ENCODE results near the gene NCR2. TPM values are rescaled to one million over a fixed set of nuclear protein-coding genes. Genes with fewer than 3 reads are reported as not detected.

Gene NCR2
- total RNA-seq, 1 experiment from 2014 or later, result not detected

DNA sequence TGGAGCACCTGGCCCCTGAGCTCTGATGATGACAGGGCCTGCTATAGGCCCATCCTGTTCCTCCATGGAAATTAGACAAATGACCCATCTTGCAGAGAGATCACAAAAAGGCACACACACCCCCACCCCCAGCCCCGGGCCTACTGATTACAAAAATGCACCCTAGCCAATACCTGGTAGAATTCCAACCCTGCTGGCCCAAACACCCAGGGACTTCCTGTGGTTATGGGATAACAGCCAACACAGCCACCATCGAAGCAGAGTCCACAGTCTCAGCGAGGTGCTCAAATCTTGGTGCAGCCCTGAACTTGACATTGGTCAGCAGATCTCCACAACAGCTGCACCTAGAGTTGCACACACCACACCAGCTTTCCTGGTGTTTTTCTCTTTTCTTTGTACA, 17.0 kb downstream of the NCR2 start:
- no peak overlapping the region for H3K27ac ChIP-seq (ENCODE audit: low read depth, low read length)
- POLR2A ChIA-PET, result no interaction called here
- TF ChIP-seq TCF7L2 (IDR thresholded peaks at IDR 0.05; ENCODE audit: borderline replicate concordance, extremely low read depth, insufficient read depth, insufficient read length), result no peak
- no peak for TF ChIP-seq ELF1 (IDR thresholded peaks at IDR 0.05; ENCODE audit: borderline replicate concordance, low read depth)
- TF ChIP-seq ZNF274 (IDR thresholded peaks at IDR 0.05; ENCODE audit: low read depth, low read length), result no peak
- no peak for TF ChIP-seq EZH2 (IDR thresholded peaks at IDR 0.05)
- no peak for TF ChIP-seq FOSL1 (IDR thresholded peaks at IDR 0.05; ENCODE audit: low read depth)
- no peak for TF ChIP-seq CEBPB (IDR thresholded peaks at IDR 0.05; ENCODE audit: low read depth)
- no peak for TF ChIP-seq POLR2AphosphoS5 (IDR thresholded peaks at IDR 0.05; ENCODE audit: low read depth, low read length)
- TF ChIP-seq, protein P1, sequence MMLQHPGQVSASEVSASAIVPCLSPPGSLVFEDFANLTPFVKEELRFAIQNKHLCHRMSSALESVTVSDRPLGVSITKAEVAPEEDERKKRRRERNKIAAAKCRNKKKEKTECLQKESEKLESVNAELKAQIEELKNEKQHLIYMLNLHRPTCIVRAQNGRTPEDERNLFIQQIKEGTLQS (IDR thresholded peaks at IDR 0.05), result no peak
- no peak for TF ChIP-seq JUND (IDR thresholded peaks at IDR 0.05)
- no peak for TF ChIP-seq SIN3A (IDR thresholded peaks at IDR 0.05; ENCODE audit: low read depth)
- no peak for TF ChIP-seq RAD21 (IDR thresholded peaks at IDR 0.05; ENCODE audit: low read depth)
- TF ChIP-seq EZH2phosphoT487 (IDR thresholded peaks at IDR 0.05; ENCODE audit: borderline replicate concordance), result no peak
- TF ChIP-seq CBX3 (IDR thresholded peaks at IDR 0.05; ENCODE audit: low read depth), result no peak
- no peak overlapping the region for H3K4me2 ChIP-seq (ENCODE audit: low read length)
- H3K9me2 ChIP-seq (ENCODE audit: insufficient read depth), result no peaks in the 10 kb centered on the region
- CTCF ChIA-PET, result no interaction called here
- H3K79me2 ChIP-seq (ENCODE audit: insufficient read depth, low read length), result no peaks in the 10 kb centered on the region
- no peaks in the 10 kb centered on the region for H3K36me3 ChIP-seq (ENCODE audit: control insufficient read depth in 1 of 2, insufficient read depth in 2 of 2, low read length in 2 of 2)
- no peak overlapping the region for H3K4me3 ChIP-seq (replicated peaks in 1 of 2; ENCODE audit: low read depth in 1 of 2, low read length in 2 of 2)
- no peaks in the 10 kb centered on the region for H3K9me3 ChIP-seq (ENCODE audit: control insufficient read depth in 1 of 2, insufficient read depth in 1 of 2, low read depth in 1 of 2, low read length in 2 of 2)
- no peak overlapping the region for H2AFZ ChIP-seq (ENCODE audit: low read depth, low read length, poor library complexity, severe bottlenecking)
- H3K27me3 ChIP-seq (ENCODE audit: insufficient read depth, low read length), result peaks cover 16% of the 10 kb centered on the region
- ATAC-seq (no peak), DNase-seq (ENCODE audit: low read depth, low spot score) (no peak)
- no peaks in the 10 kb centered on the region for H4K20me1 ChIP-seq (ENCODE audit: insufficient read depth)
- BruUV-seq (replicated peaks), result no TSS peak
- RAD21 ChIA-PET (ENCODE audit: low non-redundant PET in 1 of 2, low total read pairs in 2 of 2, uncharacterized antibody in 2 of 2, unreplicated experiment in 2 of 2), result no interaction called here
- intact Hi-C loops (cut with micrococcal nuclease), result no loop called here
- no peaks in the 10 kb centered on the region; a peak in 1 of 4 replicates for H3K4me1 ChIP-seq (ENCODE audit: control insufficient read depth in 1 of 2, insufficient read depth in 2 of 2, low read length in 2 of 2)
- no peak overlapping the region for H3K9ac ChIP-seq (ENCODE audit: low read length)

DNA sequence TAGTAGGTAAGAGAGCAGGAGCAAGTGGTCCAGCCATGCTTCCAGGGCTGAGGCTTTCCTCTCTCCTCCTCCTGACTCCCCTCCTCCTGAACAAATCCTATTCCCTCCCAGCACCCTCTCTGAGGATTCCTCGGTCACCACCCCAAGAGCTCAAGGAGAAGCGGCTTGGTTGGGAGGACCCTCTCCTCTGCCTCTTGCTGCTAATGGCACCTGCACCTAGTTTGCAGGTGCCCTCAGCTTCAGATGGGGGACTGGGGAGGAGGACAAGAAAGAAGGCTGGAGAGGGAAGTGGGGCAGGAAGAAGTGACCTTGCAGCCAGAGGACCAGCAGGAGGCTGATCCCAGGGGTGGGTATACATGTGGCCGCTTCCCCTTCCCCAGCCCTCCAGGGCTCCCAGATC, 17.5 kb downstream of the NCR2 start:
- Histone ChIP-seq H3K9ac (ENCODE audit: low read length) (no peak overlapping the region), H3K27ac (ENCODE audit: low read depth, low read length) (no peak overlapping the region), H3K9me3 (ENCODE audit: control insufficient read depth in 1 of 2, insufficient read depth in 1 of 2, low read depth in 1 of 2, low read length in 2 of 2) (no peaks in the 10 kb centered on the region), H3K79me2 (ENCODE audit: insufficient read depth, low read length) (no peaks in the 10 kb centered on the region), H3K27me3 (ENCODE audit: insufficient read depth, low read length) (peaks cover 16% of the 10 kb centered on the region), H2AFZ (ENCODE audit: low read depth, low read length, poor library complexity, severe bottlenecking) (no peak overlapping the region), H3K4me2 (ENCODE audit: low read length) (no peak overlapping the region), H3K9me2 (ENCODE audit: insufficient read depth) (no peaks in the 10 kb centered on the region), H3K4me3 (replicated peaks in 1 of 2; ENCODE audit: low read depth in 1 of 2, low read length in 2 of 2) (no peak overlapping the region), H3K36me3 (ENCODE audit: control insufficient read depth in 1 of 2, insufficient read depth in 2 of 2, low read length in 2 of 2) (no peaks in the 10 kb centered on the region), H4K20me1 (ENCODE audit: insufficient read depth) (no peaks in the 10 kb centered on the region), H3K4me1 (ENCODE audit: control insufficient read depth in 1 of 2, insufficient read depth in 2 of 2, low read length in 2 of 2) (no peaks in the 10 kb centered on the region; a peak in 1 of 4 replicates)
- DNase-seq (ENCODE audit: low read depth, low spot score), result no peak
- ATAC-seq, result no peak
- CTCF ChIA-PET, result no interaction called here
- intact Hi-C loops (cut with micrococcal nuclease), result no loop called here
- RAD21 ChIA-PET (ENCODE audit: low non-redundant PET in 1 of 2, low total read pairs in 2 of 2, uncharacterized antibody in 2 of 2, unreplicated experiment in 2 of 2), result no interaction called here
- no TSS peak for BruUV-seq (replicated peaks)
- POLR2A ChIA-PET, result no interaction called here
- TF ChIP-seq EZH2 (IDR thresholded peaks at IDR 0.05) (no peak), CEBPB (IDR thresholded peaks at IDR 0.05; ENCODE audit: low read depth) (no peak), CTCF (IDR thresholded peaks at IDR 0.05 in 2 of 3, conservative IDR thresholded peaks at IDR 0.05 in 1 of 3; ENCODE audit: borderline replicate concordance in 1 of 3, insufficient read depth in 1 of 3, low read depth in 2 of 3, low read length in 2 of 3) (no peak), SIN3A (IDR thresholded peaks at IDR 0.05; ENCODE audit: low read depth) (no peak), YY1 (IDR thresholded peaks at IDR 0.05; ENCODE audit: extremely low read depth, insufficient replicate concordance, low read depth, low read length) (no peak)
- TF ChIP-seq, protein P2, sequence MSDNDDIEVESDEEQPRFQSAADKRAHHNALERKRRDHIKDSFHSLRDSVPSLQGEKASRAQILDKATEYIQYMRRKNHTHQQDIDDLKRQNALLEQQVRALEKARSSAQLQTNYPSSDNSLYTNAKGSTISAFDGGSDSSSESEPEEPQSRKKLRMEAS (IDR thresholded peaks at IDR 0.05), result no peak
- TF ChIP-seq, protein P3, sequence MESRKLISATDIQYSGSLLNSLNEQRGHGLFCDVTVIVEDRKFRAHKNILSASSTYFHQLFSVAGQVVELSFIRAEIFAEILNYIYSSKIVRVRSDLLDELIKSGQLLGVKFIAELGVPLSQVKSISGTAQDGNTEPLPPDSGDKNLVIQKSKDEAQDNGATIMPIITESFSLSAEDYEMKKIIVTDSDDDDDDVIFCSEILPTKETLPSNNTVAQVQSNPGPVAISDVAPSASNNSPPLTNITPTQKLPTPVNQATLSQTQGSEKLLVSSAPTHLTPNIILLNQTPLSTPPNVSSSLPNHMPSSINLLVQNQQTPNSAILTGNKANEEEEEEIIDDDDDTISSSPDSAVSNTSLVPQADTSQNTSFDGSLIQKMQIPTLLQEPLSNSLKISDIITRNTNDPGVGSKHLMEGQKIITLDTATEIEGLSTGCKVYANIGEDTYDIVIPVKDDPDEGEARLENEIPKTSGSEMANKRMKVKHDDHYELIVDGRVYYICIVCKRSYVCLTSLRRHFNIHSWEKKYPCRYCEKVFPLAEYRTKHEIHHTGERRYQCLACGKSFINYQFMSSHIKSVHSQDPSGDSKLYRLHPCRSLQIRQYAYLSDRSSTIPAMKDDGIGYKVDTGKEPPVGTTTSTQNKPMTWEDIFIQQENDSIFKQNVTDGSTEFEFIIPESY (IDR thresholded peaks at IDR 0.05; ENCODE audit: extremely low read depth, insufficient replicate concordance, low read length), result no peak
